ENCODE data around the gene ABAT. TPM values are rescaled to one million over a fixed set of nuclear protein-coding genes. Genes with fewer than 3 reads are reported as not detected.

The ABAT gene
- total RNA-seq, 1 experiment from 2014 or later, result 7.3 TPM

- no CpG with 5 or more reads among the region's 19 CpGs for WGBS (ENCODE audit: extremely low coverage, insufficient read length, low lambda C conversion rate)
- H3K9me3 ChIP-seq (ENCODE audit: control insufficient read depth, low read depth, low read length), result no peaks in the 10 kb centered on the region
- H3K56ac ChIP-seq (ENCODE audit: insufficient read length, low read depth, low read length), result no peak overlapping the region
- no peak overlapping the region for H2BK20ac ChIP-seq (ENCODE audit: low read depth, low read length, poor library complexity, severe bottlenecking)
- no peak overlapping the region for H2BK15ac ChIP-seq (ENCODE audit: low read depth, low read length)
- no peak overlapping the region for H4K91ac ChIP-seq (ENCODE audit: insufficient read length, low read depth, low read length)
- H2BK120ac ChIP-seq (ENCODE audit: low read depth, low read length, poor library complexity, severe bottlenecking), result no peak overlapping the region
- H2BK5ac ChIP-seq (ENCODE audit: insufficient read length, low read length), result no peak overlapping the region
- H3K4me3 Mint-ChIP-seq, result no peak overlapping the region
- no peak overlapping the region for H3K23ac ChIP-seq (ENCODE audit: insufficient read length, low read depth, low read length)
- no peaks in the 10 kb centered on the region for H4K20me1 ChIP-seq (ENCODE audit: control insufficient read depth, insufficient read depth, insufficient read length)
- no peaks in the 10 kb centered on the region for H3K27me3 ChIP-seq (ENCODE audit: insufficient read depth, low read length)
- DNase-seq, result no peak
- no peak overlapping the region for H2AFZ ChIP-seq (ENCODE audit: low read length)
- H3K23me2 ChIP-seq (ENCODE audit: insufficient read length, low read depth, low read length, poor library complexity, severe bottlenecking), result no peaks in the 10 kb centered on the region
- no peak overlapping the region for H3K9ac ChIP-seq (ENCODE audit: extremely low read depth, insufficient read length, low read length)
- no peak overlapping the region for H2BK12ac ChIP-seq (ENCODE audit: insufficient read length, low read depth, low read length)
- no peaks in the 10 kb centered on the region for H3K9me3 Mint-ChIP-seq
- no peak overlapping the region for H3K14ac ChIP-seq (ENCODE audit: insufficient read depth, low read length)
- H4K5ac ChIP-seq (ENCODE audit: insufficient read length, low read depth, low read length), result no peak overlapping the region
- no peak overlapping the region for H3K27ac ChIP-seq (ENCODE audit: insufficient read length, low read depth, low read length)
- H3K4me2 ChIP-seq (ENCODE audit: insufficient read depth, insufficient read length, low read length), result no peak overlapping the region
- H3K79me2 ChIP-seq (ENCODE audit: insufficient read depth, low read length), result no peaks in the 10 kb centered on the region
- no peaks in the 10 kb centered on the region for H3K79me1 ChIP-seq (ENCODE audit: insufficient read depth, low read depth, low read length, poor library complexity, severe bottlenecking)
- H4K8ac ChIP-seq (replicated peaks; ENCODE audit: insufficient read length, low read depth, low read length), result no peak overlapping the region
- TF ChIP-seq, protein P1, sequence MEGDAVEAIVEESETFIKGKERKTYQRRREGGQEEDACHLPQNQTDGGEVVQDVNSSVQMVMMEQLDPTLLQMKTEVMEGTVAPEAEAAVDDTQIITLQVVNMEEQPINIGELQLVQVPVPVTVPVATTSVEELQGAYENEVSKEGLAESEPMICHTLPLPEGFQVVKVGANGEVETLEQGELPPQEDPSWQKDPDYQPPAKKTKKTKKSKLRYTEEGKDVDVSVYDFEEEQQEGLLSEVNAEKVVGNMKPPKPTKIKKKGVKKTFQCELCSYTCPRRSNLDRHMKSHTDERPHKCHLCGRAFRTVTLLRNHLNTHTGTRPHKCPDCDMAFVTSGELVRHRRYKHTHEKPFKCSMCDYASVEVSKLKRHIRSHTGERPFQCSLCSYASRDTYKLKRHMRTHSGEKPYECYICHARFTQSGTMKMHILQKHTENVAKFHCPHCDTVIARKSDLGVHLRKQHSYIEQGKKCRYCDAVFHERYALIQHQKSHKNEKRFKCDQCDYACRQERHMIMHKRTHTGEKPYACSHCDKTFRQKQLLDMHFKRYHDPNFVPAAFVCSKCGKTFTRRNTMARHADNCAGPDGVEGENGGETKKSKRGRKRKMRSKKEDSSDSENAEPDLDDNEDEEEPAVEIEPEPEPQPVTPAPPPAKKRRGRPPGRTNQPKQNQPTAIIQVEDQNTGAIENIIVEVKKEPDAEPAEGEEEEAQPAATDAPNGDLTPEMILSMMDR (conservative IDR thresholded peaks at IDR 0.05), result no peak
- H2AK5ac ChIP-seq (ENCODE audit: insufficient read length, low read length), result no peak overlapping the region
- no peak overlapping the region for H3T11ph ChIP-seq (ENCODE audit: low read length)
- H3K18ac ChIP-seq (ENCODE audit: insufficient read length, low read depth, low read length), result no peak overlapping the region
- 0 out of 2 replicates have a peak, but pooled peaks cover 5% of the 10 kb centered on the region for H3K4me1 ChIP-seq (ENCODE audit: insufficient read depth, low read length)
- peaks cover 4% of the 10 kb centered on the region; the same call in 1 of the 2 replicates for H3K27me3 Mint-ChIP-seq (ENCODE audit: low read depth)
- no peaks in the 10 kb centered on the region; a peak in 1 of 7 replicates for H3K36me3 Mint-ChIP-seq (ENCODE audit: insufficient read depth in 1 of 3, low read depth in 3 of 3)
- H3K27ac Mint-ChIP-seq, result no peak overlapping the region; a peak in 1 of 7 replicates
- H3K4ac ChIP-seq (ENCODE audit: low read depth, low read length), result no peak overlapping the region
- H3K4me1 Mint-ChIP-seq, result peaks cover 9 to 13% of the 10 kb centered on the region in 2 experiments; a peak in 3 of 4 replicates
These were observed 44.6 kb downstream of the ABAT start for GRCh38 chr16:8718851-8719680.
